GM12878 (cell line): ENCODE data around the gene PLEKHA7. TPM values are rescaled to one million over a fixed set of nuclear protein-coding genes. Genes with fewer than 3 reads are reported as not detected.

Experiments
- ATAC-seq: fragments of 200-7000 bp; cut with Tn5 transposase; 3 replicates; pipeline ENCODE4 v1.9.1; 2020; ENCODE audit warnings: mild to moderate bottlenecking, moderate library complexity
- BruUV-seq: library from RNA; stranded (reverse); fragments of 400-500 nt; replicated peaks from 2 replicates; lab custom pipeline; 2021; lab: Mats Ljungman, UMichigan
- CTCF ChIA-PET: fragments of 300-600 bp; sonication (Branson Sonifier 250); formaldehyde crosslinking; extraction: SDS; loops from one replicate; lab custom pipeline; 2021; ENCODE audit warnings: inconsistent platforms; lab: Yijun Ruan, JAX
- POLR2A ChIA-PET: fragments of 350-600 bp; formaldehyde crosslinking; extraction: SDS; loops from one replicate; lab custom pipeline; 2021; ENCODE audit warnings: inconsistent platforms; lab: Charles Lee
- RAD21 ChIA-PET: fragments of 300-600 bp; sonication (Branson Sonifier 250); formaldehyde crosslinking; loops from one replicate; lab custom pipeline; 2023; ENCODE audit warnings: antibody characterized with exemption; ENCODE audit not compliant: unreplicated experiment; lab: Charles Lee
- SMC1A ChIA-PET: fragments of 300-600 bp; sonication (Branson Sonifier 250); formaldehyde crosslinking; loops from one replicate; lab custom pipeline; 2023; ENCODE audit not compliant: unreplicated experiment, uncharacterized antibody; lab: Charles Lee
- DNase-seq: peaks from one replicate; pipeline ENCODE4 v3.0.0-alpha.2; 2011; ENCODE audit warnings: low read depth, low spot score
- FAIRE-seq: peaks from 3 replicates; lab custom pipeline; 2011; peaks lifted over from hg19 to GRCh38; lab: Jason Lieb, UNC
- H2AFZ ChIP-seq: 2 replicates; pipeline ENCODE4 v1.6.0; 2011; ENCODE audit warnings: low read depth, low read length, control low read depth; ENCODE audit not compliant: control insufficient read depth
- H3K27ac ChIP-seq: 2 replicates; pipeline ENCODE4 v1.5.1; 2011; ENCODE audit warnings: control low read depth; ENCODE audit not compliant: control insufficient read depth, insufficient read depth
- H3K27me3 ChIP-seq, 2 experiments: replicated peaks in 1 of 2; 2 replicates each; pipeline versions ENCODE4 v1.6.0 to v1.6.1; 2011; ENCODE audit warnings: low read length in 1 of 2; ENCODE audit not compliant: control insufficient read depth in 2 of 2, insufficient read depth in 2 of 2
- H3K36me3 ChIP-seq, 2 experiments: 2 replicates each; pipeline ENCODE4 v1.5.1; 2011; ENCODE audit warnings: low read length in 1 of 2; ENCODE audit not compliant: control insufficient read depth in 2 of 2, insufficient read depth in 2 of 2
- H3K4me1 ChIP-seq: 2 replicates; pipeline ENCODE4 v1.6.1; 2011; ENCODE audit warnings: mild to moderate bottlenecking, low read length, moderate library complexity, mixed read lengths; ENCODE audit not compliant: control insufficient read depth, insufficient read depth
- H3K4me2 ChIP-seq: 2 replicates; pipeline ENCODE4 v1.6.0; 2011; ENCODE audit warnings: control low read depth; ENCODE audit not compliant: control insufficient read depth, insufficient read depth
- H3K4me3 ChIP-seq: fragments of 200-600 bp; sonication (generic); 2 replicates; pipeline ENCODE4 v1.5.1; 2016
- H3K79me2 ChIP-seq: 2 replicates; pipeline ENCODE4 v1.6.0; 2011; ENCODE audit warnings: low read length; ENCODE audit not compliant: control insufficient read depth, insufficient read depth
- H3K9ac ChIP-seq: 2 replicates; pipeline ENCODE4 v1.8.0; 2011; ENCODE audit warnings: low read length, control low read depth, mixed read lengths; ENCODE audit not compliant: control insufficient read depth, insufficient read depth
- H3K9me3 ChIP-seq: replicated peaks from 3 replicates; pipeline ENCODE4 v1.5.1; 2011; ENCODE audit warnings: mild to moderate bottlenecking, low read length; ENCODE audit not compliant: control insufficient read depth, insufficient read depth
- H4K20me1 ChIP-seq: 2 replicates; pipeline ENCODE4 v1.6.0; 2011; ENCODE audit not compliant: control insufficient read depth, insufficient read depth
- CBFB ChIP-seq: IDR thresholded peaks from 2 replicates; pipeline ENCODE4 v1.6.1; 2016; ENCODE audit warnings: antibody characterized with exemption, low read depth
- E4F1 ChIP-seq: fragments of 450-650 bp; IDR thresholded peaks from 2 replicates; pipeline ENCODE4 v1.6.1; 2018; ENCODE audit warnings: borderline replicate concordance, mild to moderate bottlenecking; ENCODE audit not compliant: partially characterized antibody
- GATAD2B ChIP-seq: fragments of 450-650 bp; conservative IDR thresholded peaks from 2 replicates; pipeline ENCODE4 v1.6.1; 2017; ENCODE audit warnings: low read depth, mild to moderate bottlenecking, moderate library complexity
- IRF4 ChIP-seq: IDR thresholded peaks from 2 replicates; pipeline ENCODE4 v1.6.1; 2011; ENCODE audit warnings: low read depth, low read length
- LARP7 ChIP-seq: fragments of 450-650 bp; IDR thresholded peaks from 2 replicates; pipeline ENCODE4 v1.6.1; 2017; ENCODE audit warnings: mild to moderate bottlenecking
- RAD21 ChIP-seq: IDR thresholded peaks from 2 replicates; pipeline ENCODE4 v1.6.1; 2011; ENCODE audit warnings: mild to moderate bottlenecking, low read depth, low read length, moderate library complexity; ENCODE audit not compliant: insufficient read depth
- RELA ChIP-seq: fragments of 450-650 bp; IDR thresholded peaks from 2 replicates; pipeline ENCODE4 v1.8.0; 2014; ENCODE audit warnings: borderline replicate concordance; ENCODE audit not compliant: partially characterized antibody
- WRNIP1 ChIP-seq: IDR thresholded peaks from 2 replicates; pipeline ENCODE4 v1.6.1; 2011; ENCODE audit warnings: low read depth, low read length, improper control_type of control experiment, borderline replicate concordance
- WGBS: methylation state at CpG from one replicate; pipeline ENCODE4 v1.1.6; 2016; ENCODE audit warnings: low lambda C conversion rate; ENCODE audit not compliant: insufficient replicate concordance, insufficient coverage; ENCODE audit errors: missing lambda C conversion rate; 5-methylcytosine and 5-hydroxymethylcytosine counted together
- in situ Hi-C: fragments of 300-500 bp; cut with MboI; formaldehyde crosslinking; loops from 9 replicates; pipeline ENCODE4 v1.14.3; 2018; ENCODE audit warnings: mixed read lengths
- intact Hi-C: fragments of 100-400 bp; cut with micrococcal nuclease; formaldehyde crosslinking; loops from one replicate; pipeline ENCODE4 v1.14.2; 2022; ENCODE audit not compliant: unreplicated experiment
- polyA plus RNA-seq, 11 experiments: library from polyadenylated mRNA; depleted of rRNA in 4 of 11; unstranded in 6 of 11; stranded (reverse) in 5 of 11; fragments of >200 nt; fragmentation: Nextera tagmentation in 4 of 11; fragmentation: Illumina TruSeq in 1 of 11; extraction: Ambion mirVana in 4 of 11; extraction: Trizol in 1 of 11; gene quantifications; 1 replicate in 1 of 11; 2 replicates in 10 of 11; pipeline versions ENCODE4 v1.2.1 to v1.2.3, GENCODE V29; 2011 to 2016; ENCODE audit warnings: inconsistent platforms in 2 of 11, missing spikeins in 2 of 11, low read depth in 1 of 11
- total RNA-seq, 4 experiments: library from RNA; depleted of rRNA in 3 of 4; stranded (reverse); fragments of >200 nt in 3 of 4; fragmentation: Illumina TruSeq in 1 of 4; extraction: Trizol in 1 of 4; gene quantifications; 2 replicates each; pipeline versions ENCODE4 v1.2.1 to v1.2.3, GENCODE V29; 2013 to 2021

PLEKHA7 gene
- total and polyA plus RNA-seq, 10 of the 15 experiments (the other 5 are each of a cell fraction or from before 2014, with no cell fraction given), result 0.45 to 5.3 (median 2.1) TPM

GRCh38 chr11:16958833-16959232, 55.4 kb downstream of the PLEKHA7 start (continued):
- TF ChIP-seq GATAD2B (no peak), E4F1 (no peak), CBFB (no peak)

GRCh38 chr11:16956538-16957153, 57.6 kb downstream of the PLEKHA7 start:
- WGBS, result 74% methylated on average over 5 of the region's 5 CpGs
- Histone ChIP-seq H2AFZ (no peak overlapping the region), H3K36me3 (no peaks in the 10 kb centered on the region), H3K4me1 (no peaks in the 10 kb centered on the region; the same call in none of the 2 replicates), H4K20me1 (no peaks in the 10 kb centered on the region), H3K27ac (no peak overlapping the region), H3K4me3 (no peak overlapping the region), H3K9ac (no peak overlapping the region), H3K27me3 (no peaks in the 10 kb centered on the region), H3K9me3 (no peaks in the 10 kb centered on the region), H3K4me2 (no peak overlapping the region), H3K79me2 (no peaks in the 10 kb centered on the region)
- CTCF ChIA-PET, result interaction anchor here (1.0 to 1.6 kb wide), 4 partner anchors 10 to 171 kb away, joined by 3 to 5 read pairs (median 4); no protein-coding TSS in a partner anchor
- TF ChIP-seq IRF4 (no peak), RELA (no peak), RAD21 (no peak), WRNIP1 (no peak), LARP7 (no peak)
- no TSS peak for BruUV-seq
- ATAC-seq, result no peak
- intact Hi-C loops, result no loop called here
- POLR2A ChIA-PET, result no interaction called here
- DNase-seq, result no peak
- peak; percentile 54 for FAIRE-seq
- SMC1A ChIA-PET, result interaction anchor here (0.7 to 2.2 kb wide), 5 partner anchors 10 to 105 kb away, joined by 3 to 10 read pairs (median 5); no protein-coding TSS in a partner anchor
- RAD21 ChIA-PET, result interaction anchor here (1.0 kb wide), 1 partner anchor 251 kb away, joined by 4 read pairs; the partner anchor contains the start of gene PIK3C2A
- in situ Hi-C loops, result no loop called here
